ENCODE results near the gene JAZF1. TPM values are rescaled to one million over a fixed set of nuclear protein-coding genes. Genes with fewer than 3 reads are reported as not detected.

Gene JAZF1
- total and polyA plus RNA-seq, 8 donors, result 4.0 to 13.9 (median 6.0) TPM

DNA sequence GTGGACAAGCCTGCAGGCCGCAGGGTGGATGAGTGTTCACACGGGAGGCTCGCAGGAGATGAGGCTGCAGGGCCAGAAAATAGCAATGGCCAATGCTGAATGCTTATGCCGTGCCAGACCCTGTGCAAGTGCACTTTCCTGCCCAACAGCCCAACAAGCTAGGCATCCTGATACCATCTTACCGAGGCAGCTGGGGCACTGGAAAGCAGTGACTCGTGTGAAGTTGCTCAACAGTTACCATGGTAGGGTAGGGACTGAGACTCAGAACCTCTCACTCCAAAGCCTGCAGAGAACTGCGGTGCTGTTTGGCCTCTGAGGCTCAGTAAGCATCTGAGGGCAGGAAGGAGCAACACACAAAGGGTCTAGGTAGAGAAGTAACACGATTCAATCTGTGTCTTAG, 43.7 kb downstream of the JAZF1 start:
- intact Hi-C loops (cut with DNase I), result no loop called here
- H3K9me3 ChIP-seq, result no peaks in the 10 kb centered on the region
- H3K36me3 ChIP-seq, result no peaks in the 10 kb centered on the region
- H3K4me1 ChIP-seq, result peaks cover 0 to 8% (median 3%) of the 10 kb centered on the region in 3 donors
- FAIRE-seq (no peak), DNase-seq (no peak), ATAC-seq (no peak)
- no peaks in the 10 kb centered on the region for H3K27me3 ChIP-seq
- 93 to 95% methylated on average over 8 of the region's 8 CpGs for WGBS, 2 donors
- TF ChIP-seq, protein P1, sequence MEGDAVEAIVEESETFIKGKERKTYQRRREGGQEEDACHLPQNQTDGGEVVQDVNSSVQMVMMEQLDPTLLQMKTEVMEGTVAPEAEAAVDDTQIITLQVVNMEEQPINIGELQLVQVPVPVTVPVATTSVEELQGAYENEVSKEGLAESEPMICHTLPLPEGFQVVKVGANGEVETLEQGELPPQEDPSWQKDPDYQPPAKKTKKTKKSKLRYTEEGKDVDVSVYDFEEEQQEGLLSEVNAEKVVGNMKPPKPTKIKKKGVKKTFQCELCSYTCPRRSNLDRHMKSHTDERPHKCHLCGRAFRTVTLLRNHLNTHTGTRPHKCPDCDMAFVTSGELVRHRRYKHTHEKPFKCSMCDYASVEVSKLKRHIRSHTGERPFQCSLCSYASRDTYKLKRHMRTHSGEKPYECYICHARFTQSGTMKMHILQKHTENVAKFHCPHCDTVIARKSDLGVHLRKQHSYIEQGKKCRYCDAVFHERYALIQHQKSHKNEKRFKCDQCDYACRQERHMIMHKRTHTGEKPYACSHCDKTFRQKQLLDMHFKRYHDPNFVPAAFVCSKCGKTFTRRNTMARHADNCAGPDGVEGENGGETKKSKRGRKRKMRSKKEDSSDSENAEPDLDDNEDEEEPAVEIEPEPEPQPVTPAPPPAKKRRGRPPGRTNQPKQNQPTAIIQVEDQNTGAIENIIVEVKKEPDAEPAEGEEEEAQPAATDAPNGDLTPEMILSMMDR (IDR thresholded peaks at IDR 0.05), result no peak
- H3K4me3 ChIP-seq, result no peak overlapping the region
- no peak overlapping the region for H3K27ac ChIP-seq

DNA sequence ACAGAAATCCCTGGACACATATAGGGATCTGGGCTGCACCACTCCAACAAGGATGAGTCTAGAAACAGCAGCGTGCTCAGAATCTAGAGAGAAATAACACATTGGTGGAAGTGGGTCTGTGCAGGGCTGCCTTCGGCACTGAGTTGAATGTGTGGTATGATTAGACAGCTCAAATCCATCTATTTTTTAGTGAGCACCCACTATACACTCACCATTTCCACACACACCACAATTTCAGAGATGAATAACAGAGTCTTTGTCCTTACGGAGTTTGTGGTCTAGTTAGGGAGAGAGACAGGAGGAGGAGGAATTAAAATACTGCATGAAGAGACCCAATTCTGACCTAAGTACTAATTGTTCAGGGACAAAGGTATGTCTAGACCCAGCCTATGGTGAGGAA, 44.2 kb downstream of the JAZF1 start:
- H3K4me3 ChIP-seq, result no peak overlapping the region
- WGBS, 2 donors, result 79 to 100% methylated on average over 3 of the region's 3 CpGs
- no peak for DNase-seq
- no peak overlapping the region for H3K27ac ChIP-seq
- H3K27me3 ChIP-seq, result no peaks in the 10 kb centered on the region
- FAIRE-seq, result no peak
- no peaks in the 10 kb centered on the region for H3K36me3 ChIP-seq
- intact Hi-C loops (cut with DNase I), result no loop called here
- no peak for ATAC-seq
- H3K9me3 ChIP-seq, result no peaks in the 10 kb centered on the region
- peaks cover 0 to 8% (median 3%) of the 10 kb centered on the region in 3 donors for H3K4me1 ChIP-seq
- TF ChIP-seq, protein P1 (IDR thresholded peaks at IDR 0.05), result no peak

DNA sequence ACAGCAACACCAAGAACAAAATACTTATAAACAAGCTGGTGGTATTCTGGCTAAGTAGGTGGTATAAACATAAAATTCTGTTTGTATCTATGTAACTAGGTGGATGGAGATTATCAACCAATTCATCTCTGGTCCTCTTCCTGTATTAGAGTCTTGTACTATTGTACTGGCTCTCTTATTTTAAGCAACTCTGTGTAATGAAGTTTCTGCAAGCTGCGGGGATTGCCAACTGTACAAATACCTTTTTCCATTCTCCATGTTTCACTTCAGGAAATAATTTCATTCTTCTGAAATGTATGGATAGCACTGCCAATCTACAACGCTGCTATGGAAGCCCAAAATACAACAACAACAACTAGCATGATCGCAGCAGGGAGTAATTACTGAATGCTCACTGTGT, 44.8 kb downstream of the JAZF1 start:
- no peaks in the 10 kb centered on the region for H3K27me3 ChIP-seq
- no peak for FAIRE-seq
- WGBS, 2 donors, result 87 to 94% methylated on average over 3 of the region's 3 CpGs
- no peak for DNase-seq
- intact Hi-C loops (cut with DNase I), result no loop called here
- no peaks in the 10 kb centered on the region for H3K9me3 ChIP-seq
- H3K4me1 ChIP-seq, result peaks cover 0 to 8% (median 3%) of the 10 kb centered on the region in 3 donors
- no peaks in the 10 kb centered on the region for H3K36me3 ChIP-seq
- no peak for ATAC-seq
- no peak overlapping the region for H3K4me3 ChIP-seq
- no peak overlapping the region for H3K27ac ChIP-seq
- TF ChIP-seq, protein P1 (IDR thresholded peaks at IDR 0.05), result no peak

DNA sequence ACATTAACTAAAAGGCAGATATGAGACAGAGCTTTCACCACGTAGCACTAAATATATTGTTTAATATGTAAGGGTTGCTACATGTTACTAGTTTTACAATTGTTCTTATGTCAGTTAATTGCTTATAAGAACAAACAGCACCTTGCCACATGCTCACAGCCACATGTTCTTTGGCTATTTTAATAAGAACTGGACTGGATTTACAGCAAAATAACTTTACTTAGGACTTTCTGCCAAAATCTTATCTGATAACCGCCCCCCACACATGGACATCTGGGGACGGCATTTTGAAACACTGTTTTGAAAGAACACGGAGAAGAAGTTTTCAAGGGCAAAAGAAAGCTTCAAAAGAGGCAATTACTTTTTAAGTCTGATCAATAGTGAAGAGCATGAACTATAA, 45.3 kb downstream of the JAZF1 start:
- 22 to 28% methylated on average over 4 of the region's 4 CpGs for WGBS, 2 donors
- Histone ChIP-seq H3K27ac (no peak overlapping the region), H3K4me1 (peaks cover 0 to 8% (median 3%) of the 10 kb centered on the region in 3 donors), H3K9me3 (no peaks in the 10 kb centered on the region), H3K27me3 (no peaks in the 10 kb centered on the region), H3K4me3 (no peak overlapping the region), H3K36me3 (no peaks in the 10 kb centered on the region)
- ATAC-seq (no peak), DNase-seq (no peak), FAIRE-seq (no peak)
- TF ChIP-seq, protein P1 (IDR thresholded peaks at IDR 0.05), result no peak
- intact Hi-C loops (cut with DNase I), result no loop called here

GRCh38 chr7:28133872-28134271, 46.7 kb downstream of the JAZF1 start:
- no peaks in the 10 kb centered on the region for H3K9me3 ChIP-seq
- no peak for ATAC-seq
- no peak overlapping the region for H3K4me3 ChIP-seq
- H3K36me3 ChIP-seq, result no peaks in the 10 kb centered on the region
- intact Hi-C loops (cut with DNase I), result no loop called here
- peaks cover 0 to 8% (median 3%) of the 10 kb centered on the region in 3 donors for H3K4me1 ChIP-seq
- 97 to 100% methylated on average over 1 of the region's 1 CpG for WGBS, 2 donors
- no peak overlapping the region for H3K27ac ChIP-seq
- no peak for FAIRE-seq
- DNase-seq, result no peak
- TF ChIP-seq, protein P1 (IDR thresholded peaks at IDR 0.05), result no peak
- H3K27me3 ChIP-seq, result no peaks in the 10 kb centered on the region

Measured in pancreas (tissue), 10 donors.